HG02759 (cell line): ENCODE data around the gene C9orf78.

Experiments used
- ATAC-seq: cut with Tn5 transposase; IDR thresholded peaks from one replicate; pipeline ENCODE4 v1.9.1; 2021; ENCODE audit warnings: mild to moderate bottlenecking, moderate library complexity; ENCODE audit not compliant: unreplicated experiment

Gene C9orf78

GRCh38 chr9:129777769-129778130 lies 57.3 kb downstream of the C9orf78 start:
- no peak for ATAC-seq
